Stomach smooth muscle (tissue), 2 donors: ENCODE measurements around the gene PTGFRN.

Source experiments
- H3K27ac ChIP-seq: one replicate; pipeline ENCODE4 v1.7.0; 2013; ENCODE audit warnings: mild to moderate bottlenecking, low read length, inconsistent platforms
- H3K27me3 ChIP-seq, 2 donors: one replicate each; pipeline ENCODE4 v1.7.0; 2013; ENCODE audit warnings: low read length in 2 of 2; ENCODE audit not compliant: insufficient read depth in 2 of 2, control insufficient read depth in 1 of 2
- H3K36me3 ChIP-seq, 2 donors: one replicate each; pipeline ENCODE4 v1.7.0; 2013; ENCODE audit warnings: low read length in 2 of 2; ENCODE audit not compliant: control insufficient read depth in 2 of 2, insufficient read depth in 2 of 2
- H3K4me1 ChIP-seq: one replicate; pipeline ENCODE4 v1.7.0; 2013; ENCODE audit warnings: low read length; ENCODE audit not compliant: control insufficient read depth, insufficient read depth
- H3K4me3 ChIP-seq, 2 donors: one replicate each; pipeline ENCODE4 v1.7.0; 2013; ENCODE audit warnings: low read length in 2 of 2
- H3K9ac ChIP-seq, 2 donors: one replicate each; pipeline ENCODE4 v1.7.0; 2013; ENCODE audit warnings: low read length in 2 of 2, mild to moderate bottlenecking in 1 of 2
- H3K9me3 ChIP-seq, 2 donors: one replicate each; pipeline ENCODE4 v1.7.0; 2013; ENCODE audit warnings: low read length in 2 of 2; ENCODE audit not compliant: control insufficient read depth in 2 of 2
- donor health status: healthy.
- donor health status: Pancreatic carcinoma.

The PTGFRN gene

DNA sequence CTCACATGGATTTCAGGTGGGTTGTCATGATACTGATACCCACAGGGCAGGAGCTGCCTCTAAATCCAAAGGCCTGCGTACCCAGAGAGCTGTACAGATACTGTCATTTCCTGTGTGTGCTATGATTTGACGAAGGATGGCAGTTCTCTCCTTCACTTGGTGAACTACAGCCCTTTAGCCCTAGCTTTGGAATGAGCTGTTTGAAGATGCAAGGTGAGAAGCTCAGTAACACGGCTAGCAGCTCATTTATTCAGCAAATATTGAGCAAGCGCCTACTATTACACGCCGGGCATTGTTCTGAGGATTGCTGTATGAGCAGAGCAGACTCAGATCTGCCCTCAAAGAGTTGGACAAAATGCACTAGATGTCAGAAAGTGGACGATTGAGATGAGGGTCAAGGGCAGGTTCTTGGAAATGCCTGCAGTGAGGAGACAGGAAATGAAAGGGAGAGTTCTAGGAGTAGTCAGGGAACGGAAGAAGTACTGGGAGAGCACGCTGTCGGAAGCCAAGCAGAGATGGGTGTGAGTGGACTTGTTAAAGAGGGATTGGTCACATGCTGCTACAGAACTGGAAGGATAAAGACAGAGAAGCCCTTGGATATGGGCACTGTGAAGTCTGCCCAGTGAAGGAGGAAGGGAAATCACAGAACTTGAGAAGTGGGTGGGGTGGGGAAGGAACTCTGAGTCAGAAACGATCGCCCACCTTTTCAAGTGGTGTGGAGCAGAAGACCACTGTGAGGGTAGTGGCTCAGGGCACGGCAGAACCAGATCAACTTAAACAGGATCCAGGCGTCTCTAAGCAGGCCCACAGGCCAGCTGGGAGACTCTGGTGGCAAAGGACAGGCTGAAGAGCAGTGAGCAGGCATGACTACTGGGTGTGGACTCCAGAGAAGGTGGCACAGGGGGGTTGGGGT, 7.1 kb downstream of the PTGFRN start:
- Histone ChIP-seq H3K9ac (no peak overlapping the region), H3K9me3 (no peaks in the 10 kb centered on the region), H3K27ac (peak overlapping the region; percentile 80), H3K4me3 (peak overlapping the region; percentile 2 to 22), H3K4me1 (peaks cover 65% of the 10 kb centered on the region), H3K27me3 (no peaks in the 10 kb centered on the region), H3K36me3 (peaks cover 0 to 2% of the 10 kb centered on the region in 2 donors)

GRCh38 chr1:116918714-116919357, 9.1 kb downstream of the PTGFRN start:
- Histone ChIP-seq H3K36me3 (peaks cover 0 to 3% of the 10 kb centered on the region in 2 donors), H3K27me3 (no peaks in the 10 kb centered on the region), H3K4me1 (peaks cover 48% of the 10 kb centered on the region), H3K9ac (no peak overlapping the region), H3K9me3 (no peaks in the 10 kb centered on the region), H3K27ac (no peak overlapping the region), H3K4me3 (no peak overlapping the region)

DNA sequence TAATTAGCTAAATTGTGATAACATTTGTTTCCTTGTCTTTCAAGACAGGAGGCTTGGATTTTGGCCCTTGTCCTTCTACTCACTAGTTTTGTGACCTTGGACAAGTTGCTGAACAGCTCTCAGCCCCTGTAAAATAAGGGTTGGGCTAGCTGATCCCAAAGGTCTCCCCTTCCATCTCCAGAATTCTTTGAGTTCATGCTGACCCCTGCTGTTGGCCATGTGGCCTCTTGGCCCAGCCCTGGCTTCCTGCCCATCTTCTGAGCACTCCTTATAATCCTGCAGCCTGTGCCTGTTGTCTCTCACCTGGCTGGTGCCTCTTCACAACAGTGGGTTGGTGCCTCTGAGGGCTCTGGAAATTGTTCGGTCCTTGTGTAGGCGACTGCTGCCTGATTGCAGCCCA, 10.1 kb downstream of the PTGFRN start:
- Histone ChIP-seq H3K27me3 (no peaks in the 10 kb centered on the region), H3K36me3 (peaks cover 0 to 3% of the 10 kb centered on the region in 2 donors), H3K27ac (no peak overlapping the region), H3K9me3 (no peaks in the 10 kb centered on the region), H3K4me1 (peaks cover 38% of the 10 kb centered on the region), H3K4me3 (no peak overlapping the region), H3K9ac (no peak overlapping the region)

- H3K36me3 ChIP-seq = peaks cover 0 to 3% of the 10 kb centered on the region in 2 donors
- H3K27ac ChIP-seq = no peak overlapping the region
- H3K9ac ChIP-seq = no peak overlapping the region
- no peaks in the 10 kb centered on the region for H3K27me3 ChIP-seq
- peaks cover 36% of the 10 kb centered on the region for H3K4me1 ChIP-seq
- H3K4me3 ChIP-seq = no peak overlapping the region
- no peaks in the 10 kb centered on the region for H3K9me3 ChIP-seq
Measured at GRCh38 chr1:116920211-116920610, 10.5 kb downstream of the PTGFRN start.

DNA sequence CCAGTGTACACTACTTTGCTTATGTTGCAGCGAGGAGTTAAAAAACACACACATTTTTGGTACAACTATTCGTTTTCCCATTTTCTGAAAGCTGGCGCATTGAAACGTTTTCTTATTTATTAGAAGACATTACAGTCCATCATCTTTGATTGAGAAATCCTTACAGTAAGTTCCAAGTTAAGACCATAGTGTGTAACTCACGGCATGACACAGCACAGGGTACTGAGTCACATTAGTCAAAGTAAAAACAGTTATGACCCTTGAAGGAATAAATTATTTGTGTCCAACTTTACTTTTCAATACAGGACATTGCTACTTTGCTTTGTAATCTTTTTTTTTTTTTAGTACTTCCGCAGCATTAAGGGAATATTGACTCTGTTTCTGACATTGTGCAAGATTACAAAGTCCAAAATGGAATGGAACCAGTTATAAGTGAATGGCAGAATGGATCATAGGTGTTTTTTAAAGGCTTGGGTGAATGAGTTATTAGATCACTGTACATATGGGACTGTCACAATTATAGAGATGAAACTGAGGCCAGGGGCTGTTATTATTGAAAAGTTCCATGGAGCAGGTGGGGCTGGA, 11.7 kb downstream of the PTGFRN start:
- peaks cover 24% of the 10 kb centered on the region for H3K4me1 ChIP-seq
- peaks cover 0 to 3% of the 10 kb centered on the region in 2 donors for H3K36me3 ChIP-seq
- no peaks in the 10 kb centered on the region for H3K27me3 ChIP-seq
- no peaks in the 10 kb centered on the region for H3K9me3 ChIP-seq
- H3K9ac ChIP-seq = no peak overlapping the region
- no peak overlapping the region for H3K4me3 ChIP-seq
- H3K27ac ChIP-seq = no peak overlapping the region

- H3K9me3 ChIP-seq = no peaks in the 10 kb centered on the region
- H3K4me1 ChIP-seq = peaks cover 19% of the 10 kb centered on the region
- H3K9ac ChIP-seq = no peak overlapping the region
- H3K27me3 ChIP-seq = no peaks in the 10 kb centered on the region
- no peak overlapping the region for H3K4me3 ChIP-seq
- no peak overlapping the region for H3K27ac ChIP-seq
- H3K36me3 ChIP-seq = peaks cover 0 to 3% of the 10 kb centered on the region in 2 donors
Measured at GRCh38 chr1:116921937-116922336, 12.2 kb downstream of the PTGFRN start.

- peaks cover 0 to 3% of the 10 kb centered on the region in 2 donors for H3K36me3 ChIP-seq
- H3K4me1 ChIP-seq = peaks cover 11% of the 10 kb centered on the region
- no peak overlapping the region for H3K27ac ChIP-seq
- H3K4me3 ChIP-seq = no peak overlapping the region
- H3K9me3 ChIP-seq = no peaks in the 10 kb centered on the region
- no peak overlapping the region for H3K9ac ChIP-seq
- no peaks in the 10 kb centered on the region for H3K27me3 ChIP-seq
Measured at GRCh38 chr1:116923421-116923820, 13.7 kb downstream of the PTGFRN start.

GRCh38 chr1:116927049-116927798, 17.5 kb downstream of the PTGFRN start:
- Histone ChIP-seq H3K9ac (no peak overlapping the region), H3K27ac (no peak overlapping the region), H3K27me3 (no peaks in the 10 kb centered on the region), H3K4me3 (no peak overlapping the region), H3K36me3 (peaks cover 0 to 3% of the 10 kb centered on the region in 2 donors), H3K4me1 (no peaks in the 10 kb centered on the region), H3K9me3 (no peaks in the 10 kb centered on the region)

DNA sequence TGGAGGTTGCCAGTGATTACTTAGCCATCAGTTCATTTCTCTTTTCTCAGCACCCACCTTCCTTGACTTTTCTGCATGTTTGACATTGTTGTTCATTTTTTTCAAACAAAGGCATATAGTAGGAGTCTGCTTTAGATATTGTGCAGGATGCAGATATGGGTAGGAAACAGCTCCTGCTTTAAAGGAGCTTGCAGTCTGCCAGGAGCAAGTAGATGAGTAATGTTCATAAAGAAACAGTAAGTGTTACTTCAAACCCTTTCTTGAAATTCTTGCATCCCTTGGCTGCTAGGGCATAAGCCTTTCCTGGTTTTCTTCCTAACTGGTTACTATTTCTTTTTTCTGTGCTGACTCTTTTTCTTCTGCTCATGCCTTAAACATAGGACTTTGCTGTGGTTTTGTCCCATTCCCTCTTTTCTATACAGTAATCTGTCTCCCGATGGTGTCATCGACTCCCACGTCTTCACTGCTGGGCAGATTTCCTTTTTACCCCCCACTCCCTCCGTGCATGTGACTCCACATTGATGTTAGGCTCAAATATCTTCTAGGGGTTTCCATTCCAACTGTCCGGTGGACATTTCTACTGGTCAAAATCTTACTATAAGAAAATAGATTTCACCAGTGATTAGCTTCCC, 20.4 kb downstream of the PTGFRN start:
- Histone ChIP-seq H3K36me3 (no peaks in the 10 kb centered on the region), H3K4me3 (no peak overlapping the region)

More for the DNA sequence above, 20.4 kb downstream of the PTGFRN start:
- Histone ChIP-seq H3K9me3 (no peaks in the 10 kb centered on the region), H3K27me3 (no peaks in the 10 kb centered on the region), H3K9ac (no peak overlapping the region), H3K27ac (no peak overlapping the region), H3K4me1 (no peaks in the 10 kb centered on the region)
